ENCODE data around the gene CHN1.

Gene CHN1

DNA sequence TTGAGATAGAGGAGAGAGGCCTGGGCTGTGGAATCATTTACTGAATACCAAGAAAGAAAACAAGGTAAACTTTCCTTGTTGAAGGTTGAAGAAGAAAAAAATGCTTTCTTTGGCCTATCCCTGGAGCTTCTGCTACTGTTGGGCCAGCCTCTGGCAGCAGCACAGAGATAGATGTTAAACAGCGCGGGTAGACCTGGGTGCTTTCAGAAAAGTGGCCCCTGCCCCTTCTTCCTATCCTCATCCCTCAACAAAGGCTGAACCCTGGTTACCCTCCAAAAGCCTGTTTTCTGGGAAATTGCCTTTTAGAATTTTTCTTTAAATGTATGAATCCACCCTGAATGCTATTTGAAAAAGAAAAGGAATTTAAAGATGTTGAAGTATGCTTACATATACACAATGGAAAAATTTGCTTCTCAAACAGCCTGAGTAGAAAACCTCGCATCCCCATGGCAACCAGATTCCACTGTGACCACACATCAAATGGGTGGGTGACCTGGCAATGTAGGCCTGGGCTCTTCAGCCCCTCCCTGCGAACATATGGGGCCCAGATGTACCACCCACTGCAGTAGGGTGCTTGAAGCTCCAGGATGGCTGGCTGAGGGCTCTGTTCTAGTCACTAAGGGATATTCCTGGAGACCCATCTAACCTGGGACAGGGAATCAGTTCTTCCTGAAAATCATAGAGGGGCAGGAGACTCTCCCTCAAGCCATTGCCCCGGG, 217.5 kb downstream of the CHN1 start:
- no peak for DNase-seq (ENCODE audit: low spot score)
- TF ChIP-seq, protein P1, sequence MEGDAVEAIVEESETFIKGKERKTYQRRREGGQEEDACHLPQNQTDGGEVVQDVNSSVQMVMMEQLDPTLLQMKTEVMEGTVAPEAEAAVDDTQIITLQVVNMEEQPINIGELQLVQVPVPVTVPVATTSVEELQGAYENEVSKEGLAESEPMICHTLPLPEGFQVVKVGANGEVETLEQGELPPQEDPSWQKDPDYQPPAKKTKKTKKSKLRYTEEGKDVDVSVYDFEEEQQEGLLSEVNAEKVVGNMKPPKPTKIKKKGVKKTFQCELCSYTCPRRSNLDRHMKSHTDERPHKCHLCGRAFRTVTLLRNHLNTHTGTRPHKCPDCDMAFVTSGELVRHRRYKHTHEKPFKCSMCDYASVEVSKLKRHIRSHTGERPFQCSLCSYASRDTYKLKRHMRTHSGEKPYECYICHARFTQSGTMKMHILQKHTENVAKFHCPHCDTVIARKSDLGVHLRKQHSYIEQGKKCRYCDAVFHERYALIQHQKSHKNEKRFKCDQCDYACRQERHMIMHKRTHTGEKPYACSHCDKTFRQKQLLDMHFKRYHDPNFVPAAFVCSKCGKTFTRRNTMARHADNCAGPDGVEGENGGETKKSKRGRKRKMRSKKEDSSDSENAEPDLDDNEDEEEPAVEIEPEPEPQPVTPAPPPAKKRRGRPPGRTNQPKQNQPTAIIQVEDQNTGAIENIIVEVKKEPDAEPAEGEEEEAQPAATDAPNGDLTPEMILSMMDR (IDR thresholded peaks at IDR 0.05; ENCODE audit: extremely low read depth, missing control alignments) = no peak

DNA sequence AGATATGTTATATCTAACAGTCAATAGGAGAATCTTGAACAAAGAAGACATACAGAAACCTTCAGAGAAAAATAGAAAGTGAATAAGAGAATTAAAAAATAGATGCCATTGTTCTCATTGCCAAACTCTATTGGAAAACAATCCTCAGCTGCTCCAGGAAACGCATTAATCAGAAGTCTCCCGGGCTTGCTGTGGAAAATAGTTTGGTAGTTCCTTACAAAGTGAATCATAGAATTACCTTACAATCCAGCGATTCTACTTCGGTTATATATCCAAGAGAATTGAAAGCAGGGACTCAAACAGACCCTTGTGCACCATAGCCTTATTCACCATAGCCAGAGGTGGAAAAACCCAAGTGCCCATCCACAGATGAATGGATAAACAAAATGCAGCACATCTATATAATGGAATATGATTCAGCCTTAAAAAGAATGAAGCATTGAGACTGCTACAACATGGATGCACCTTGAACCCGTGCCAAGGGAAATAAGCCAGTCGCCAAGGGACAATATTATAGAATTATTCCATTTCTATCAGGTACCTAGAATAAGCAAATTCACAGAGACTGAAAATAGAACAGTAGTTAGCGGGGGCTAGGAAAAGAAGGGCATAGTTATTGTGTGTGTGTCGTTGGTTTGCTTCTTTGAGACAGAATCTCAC, 219.0 kb downstream of the CHN1 start:
- DNase-seq (ENCODE audit: low spot score) = no peak
- TF ChIP-seq, protein P1 (IDR thresholded peaks at IDR 0.05; ENCODE audit: extremely low read depth, missing control alignments) = no peak

DNA sequence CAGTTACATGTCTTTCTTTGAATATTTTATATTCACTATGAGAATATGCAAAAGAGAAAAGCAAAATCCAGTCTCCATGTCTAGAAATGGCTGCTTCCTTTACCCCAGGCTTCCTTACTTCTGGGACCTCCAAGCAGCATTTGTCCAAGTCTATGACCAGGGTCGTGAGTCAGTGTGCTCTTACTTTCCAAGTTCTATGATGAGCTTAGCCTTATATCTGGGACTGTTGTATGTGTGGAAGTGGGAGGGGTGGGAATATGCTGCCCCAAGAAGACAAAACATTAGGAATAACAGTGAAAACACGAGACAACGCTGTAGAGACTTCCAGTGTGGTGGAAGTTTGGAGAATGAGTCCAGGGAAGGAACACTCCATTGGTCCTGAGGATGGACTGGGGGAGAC, 219.7 kb downstream of the CHN1 start:
- DNase-seq (ENCODE audit: low spot score) = no peak
- TF ChIP-seq, protein P1 (IDR thresholded peaks at IDR 0.05; ENCODE audit: extremely low read depth, missing control alignments) = no peak

DNA sequence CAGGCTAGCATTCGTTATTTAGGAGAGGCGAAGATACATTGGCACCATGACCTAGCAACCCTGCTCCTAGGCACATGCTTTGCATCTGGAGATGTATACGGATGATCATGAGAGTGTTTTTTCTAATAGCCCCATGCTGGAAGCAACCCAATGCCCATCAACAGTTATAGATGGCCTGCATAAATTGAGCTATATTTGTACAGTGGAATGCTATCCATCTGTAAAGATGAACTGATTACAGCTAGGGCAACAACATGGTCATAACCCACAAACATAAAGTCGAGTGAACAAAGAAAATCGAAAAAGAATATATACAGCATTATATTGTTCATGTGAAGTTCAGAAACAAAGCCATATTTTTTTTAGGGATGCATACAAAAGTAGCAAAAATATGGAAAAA, 220.3 kb downstream of the CHN1 start:
- no peak for DNase-seq (ENCODE audit: low spot score)
- TF ChIP-seq, protein P1 (IDR thresholded peaks at IDR 0.05; ENCODE audit: extremely low read depth, missing control alignments) = no peak

DNA sequence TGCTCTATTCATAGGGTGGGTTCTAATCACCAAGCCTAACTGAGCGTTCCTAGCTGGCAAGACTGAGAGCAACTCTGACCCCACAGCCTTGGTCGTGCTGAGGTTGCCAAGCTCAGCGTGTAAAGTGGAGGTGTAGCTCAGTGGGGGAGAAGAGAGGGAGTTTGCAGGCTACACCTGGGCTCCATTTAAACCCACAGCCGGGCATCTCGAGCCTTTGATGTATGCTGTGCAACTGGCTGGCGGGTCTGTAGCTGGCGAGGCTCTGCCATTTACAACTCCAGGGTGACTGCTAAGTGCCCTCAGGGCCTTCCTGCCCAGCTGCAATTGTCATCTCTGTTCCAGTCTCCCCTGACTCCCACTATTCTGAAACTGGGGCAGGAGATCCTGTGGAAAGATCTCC, 220.9 kb downstream of the CHN1 start:
- TF ChIP-seq, protein P1 (IDR thresholded peaks at IDR 0.05; ENCODE audit: extremely low read depth, missing control alignments) = no peak
- DNase-seq (ENCODE audit: low spot score) = no peak

DNA sequence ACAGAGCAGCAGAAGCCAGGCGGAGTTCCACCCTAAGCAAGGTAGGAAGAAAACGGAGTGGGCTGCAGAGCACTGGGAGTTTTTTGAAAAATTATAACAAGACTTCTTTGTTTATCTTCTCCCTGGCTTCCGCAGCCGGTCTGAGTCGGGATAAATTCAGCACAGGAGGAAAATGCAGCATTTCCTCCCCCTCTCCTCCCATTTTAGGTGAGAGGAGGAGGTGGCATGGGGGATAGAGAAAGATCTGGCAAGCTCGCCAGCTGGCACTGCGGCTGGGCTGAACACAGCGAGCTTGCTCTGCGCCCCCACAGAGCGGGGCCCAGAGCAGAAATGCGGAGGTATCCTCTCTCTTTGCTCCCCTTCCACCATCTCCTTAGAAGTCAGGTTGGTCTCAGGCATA, 223.2 kb downstream of the CHN1 start:
- no peak for DNase-seq (ENCODE audit: low spot score)
- TF ChIP-seq, protein P1 (IDR thresholded peaks at IDR 0.05; ENCODE audit: extremely low read depth, missing control alignments) = no peak

DNA sequence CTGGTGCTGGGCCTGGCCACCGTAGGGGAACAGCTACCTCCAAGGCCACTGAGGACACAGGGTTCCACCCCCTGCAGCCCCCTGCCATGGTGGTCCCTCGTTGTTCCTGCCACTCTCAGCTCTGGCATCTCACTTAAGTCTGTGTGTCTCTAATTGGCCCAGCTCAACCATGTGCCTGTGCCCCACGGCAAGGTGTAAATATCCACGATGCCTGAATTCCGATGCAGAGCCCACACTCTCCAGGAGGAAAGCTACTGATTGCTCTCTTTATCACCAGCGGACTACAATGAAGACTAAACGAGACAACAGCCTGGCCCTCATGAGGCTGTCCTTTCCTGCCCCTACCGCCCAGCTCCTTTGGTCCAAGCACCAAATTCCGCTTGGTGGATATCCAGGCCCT, 223.9 kb downstream of the CHN1 start:
- TF ChIP-seq, protein P1 (IDR thresholded peaks at IDR 0.05; ENCODE audit: extremely low read depth, missing control alignments) = no peak
- no peak for DNase-seq (ENCODE audit: low spot score)
